PC-9 (cell line): Measurements from ENCODE around the gene CDC42EP1. TPM values are rescaled to one million over a fixed set of nuclear protein-coding genes. Genes with fewer than 3 reads are reported as not detected.
"Not testable (repeated sequence)": the region's sequence is repeated elsewhere in the genome, so short reads cannot be mapped to it uniquely, and the experiment has no call there.

Experiments used
- BruUV-seq: library from RNA; stranded (reverse); fragments of 400-500 nt; replicated peaks from 2 replicates; lab custom pipeline; 2021; lab: Mats Ljungman, UMichigan
- CTCF ChIA-PET: fragments of 300-600 bp; sonication (Branson Sonifier 250); formaldehyde crosslinking; loops from one replicate; lab custom pipeline; 2022; ENCODE audit warnings: antibody characterized with exemption; lab: Charles Lee
- POLR2A ChIA-PET: fragments of 300-600 bp; sonication (Branson Sonifier 250); formaldehyde crosslinking; loops from one replicate; lab custom pipeline; 2022; ENCODE audit warnings: antibody characterized with exemption; ENCODE audit not compliant: unreplicated experiment; lab: Charles Lee
- DNase-seq, 2 experiments: peaks; one replicate each; pipeline versions ENCODE4 v3.0.0 to v3.0.0-alpha.2; 2015 to 2022; ENCODE audit warnings: mixed read lengths in 1 of 2
- H2AFZ ChIP-seq: fragments of 200-600 bp; sonication (generic); 2 replicates; pipeline ENCODE4 v1.8.1; 2017; ENCODE audit warnings: antibody characterized with exemption
- H3F3A ChIP-seq: fragments of 200-600 bp; sonication (generic); 2 replicates; pipeline ENCODE4 v1.8.1; 2017; ENCODE audit warnings: antibody characterized with exemption, mild to moderate bottlenecking, low read depth; ENCODE audit not compliant: insufficient read depth
- H3K27ac ChIP-seq: fragments of 200-600 bp; sonication (generic); 2 replicates; pipeline ENCODE4 v1.6.1; 2016; ENCODE audit warnings: mixed run types
- H3K27me3 ChIP-seq: fragments of 200-600 bp; sonication (generic); 2 replicates; pipeline ENCODE4 v1.6.1; 2016; ENCODE audit warnings: low read depth, mixed run types; ENCODE audit not compliant: insufficient read depth
- H3K36me3 ChIP-seq: fragments of 200-600 bp; sonication (generic); 2 replicates; pipeline ENCODE4 v1.6.1; 2016; ENCODE audit warnings: low read depth, mixed run types
- H3K4me1 ChIP-seq: fragments of 200-600 bp; sonication (generic); replicated peaks from 2 replicates; pipeline ENCODE4 v1.6.1; 2016; ENCODE audit warnings: mixed run types; ENCODE audit not compliant: insufficient read depth
- H3K4me2 ChIP-seq: fragments of 200-600 bp; sonication (generic); 2 replicates; pipeline ENCODE4 v1.6.1; 2017; ENCODE audit warnings: mixed run types
- H3K4me3 ChIP-seq: fragments of 200-600 bp; sonication (generic); 2 replicates; pipeline ENCODE4 v1.6.1; 2016; ENCODE audit warnings: mixed run types
- H3K79me2 ChIP-seq: fragments of 200-600 bp; sonication (generic); 2 replicates; pipeline ENCODE4 v1.6.1; 2017; ENCODE audit warnings: low read depth, mixed run types
- H3K9me2 ChIP-seq: fragments of 200-600 bp; sonication (generic); 2 replicates; pipeline ENCODE4 v1.8.1; 2017; ENCODE audit warnings: mild to moderate bottlenecking; ENCODE audit not compliant: insufficient read depth
- H3K9me3 ChIP-seq: fragments of 200-600 bp; sonication (generic); 2 replicates; pipeline ENCODE4 v1.8.1; 2016; ENCODE audit warnings: low read depth; ENCODE audit not compliant: insufficient read depth
- H4K20me1 ChIP-seq: fragments of 200-600 bp; sonication (generic); 2 replicates; pipeline ENCODE4 v1.8.1; 2017; ENCODE audit not compliant: insufficient read depth
- EZH2 ChIP-seq: fragments of 200-600 bp; sonication (generic); IDR thresholded peaks from 2 replicates; pipeline ENCODE4 v1.8.0; 2017; ENCODE audit warnings: antibody characterized with exemption, low read depth
- intact Hi-C: fragments of 100-400 bp; cut with micrococcal nuclease; formaldehyde crosslinking; loops from one replicate; pipeline ENCODE4 v1.10.0; 2022; ENCODE audit not compliant: unreplicated experiment
- total RNA-seq: library from RNA; stranded (reverse); gene quantifications from 2 replicates; pipeline ENCODE4 v1.2.3, GENCODE V29; 2021
- TF ChIP-seq, protein P1 (sequence below): fragments of 200-600 bp; sonication (generic); conservative IDR thresholded peaks from 2 replicates; pipeline ENCODE4 v1.6.1; 2017; ENCODE audit warnings: mixed run types, antibody characterized with exemption, mild to moderate bottlenecking, moderate library complexity

The CDC42EP1 gene
- total RNA-seq, 1 experiment from 2014 or later = 94.0 TPM

DNA sequence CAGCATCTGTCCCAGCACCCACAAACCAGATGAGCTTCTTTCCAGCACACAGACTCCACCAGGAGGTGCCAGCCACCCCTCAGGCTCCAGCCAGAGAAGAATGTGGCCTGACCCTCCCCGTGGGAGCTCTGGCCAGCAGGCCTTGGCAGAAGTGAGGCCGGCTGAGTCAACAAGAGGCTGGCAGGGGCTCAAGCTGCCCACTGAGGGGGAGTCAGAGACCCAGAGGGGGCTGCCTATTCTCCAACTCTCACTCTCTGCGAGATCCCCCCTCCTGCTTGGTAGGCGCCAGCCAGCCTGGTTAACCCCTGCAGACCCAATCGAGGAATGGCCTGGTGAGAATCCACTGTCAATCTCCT lies 10.6 kb upstream of the CDC42EP1 start:
- no peak overlapping the region for H3K4me3 ChIP-seq
- no peak for TF ChIP-seq EZH2
- TF ChIP-seq, protein P1, sequence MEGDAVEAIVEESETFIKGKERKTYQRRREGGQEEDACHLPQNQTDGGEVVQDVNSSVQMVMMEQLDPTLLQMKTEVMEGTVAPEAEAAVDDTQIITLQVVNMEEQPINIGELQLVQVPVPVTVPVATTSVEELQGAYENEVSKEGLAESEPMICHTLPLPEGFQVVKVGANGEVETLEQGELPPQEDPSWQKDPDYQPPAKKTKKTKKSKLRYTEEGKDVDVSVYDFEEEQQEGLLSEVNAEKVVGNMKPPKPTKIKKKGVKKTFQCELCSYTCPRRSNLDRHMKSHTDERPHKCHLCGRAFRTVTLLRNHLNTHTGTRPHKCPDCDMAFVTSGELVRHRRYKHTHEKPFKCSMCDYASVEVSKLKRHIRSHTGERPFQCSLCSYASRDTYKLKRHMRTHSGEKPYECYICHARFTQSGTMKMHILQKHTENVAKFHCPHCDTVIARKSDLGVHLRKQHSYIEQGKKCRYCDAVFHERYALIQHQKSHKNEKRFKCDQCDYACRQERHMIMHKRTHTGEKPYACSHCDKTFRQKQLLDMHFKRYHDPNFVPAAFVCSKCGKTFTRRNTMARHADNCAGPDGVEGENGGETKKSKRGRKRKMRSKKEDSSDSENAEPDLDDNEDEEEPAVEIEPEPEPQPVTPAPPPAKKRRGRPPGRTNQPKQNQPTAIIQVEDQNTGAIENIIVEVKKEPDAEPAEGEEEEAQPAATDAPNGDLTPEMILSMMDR = peak; percentile 51
- ChIA-PET CTCF (interaction anchor here (0.5 to 1.8 kb wide), 8 partner anchors 10 to 59 kb away, joined by 3 to 27 read pairs (median 8); partner anchors contain the start of genes GGA1 and LGALS2), POLR2A (interaction anchor here (0.5 to 0.7 kb wide), 2 partner anchors 227 to 598 kb away, joined by 7 to 15 read pairs; no protein-coding TSS in a partner anchor)
- no peak overlapping the region for H3K4me2 ChIP-seq
- no peaks in the 10 kb centered on the region for H4K20me1 ChIP-seq
- no peaks in the 10 kb centered on the region for H3K9me3 ChIP-seq
- H2AFZ ChIP-seq = no peak overlapping the region
- peaks cover 42% of the 10 kb centered on the region for H3K4me1 ChIP-seq
- H3F3A ChIP-seq = peaks cover 38% of the 10 kb centered on the region; the same call in 1 of the 2 replicates
- H3K79me2 ChIP-seq = no peaks in the 10 kb centered on the region
- no peaks in the 10 kb centered on the region for H3K9me2 ChIP-seq
- DNase-seq = peak; percentile 66 to 75
- no TSS peak for BruUV-seq
- intact Hi-C loops = loop anchor here (5.0 to 10.0 kb wide), 5 partner anchors 125 to 365 kb away; partner anchors contain the start of genes ANKRD54, C1QTNF6, EIF3L and GCAT
- H3K36me3 ChIP-seq = no peaks in the 10 kb centered on the region
- no peaks in the 10 kb centered on the region for H3K27me3 ChIP-seq
- no peak overlapping the region for H3K27ac ChIP-seq

DNA sequence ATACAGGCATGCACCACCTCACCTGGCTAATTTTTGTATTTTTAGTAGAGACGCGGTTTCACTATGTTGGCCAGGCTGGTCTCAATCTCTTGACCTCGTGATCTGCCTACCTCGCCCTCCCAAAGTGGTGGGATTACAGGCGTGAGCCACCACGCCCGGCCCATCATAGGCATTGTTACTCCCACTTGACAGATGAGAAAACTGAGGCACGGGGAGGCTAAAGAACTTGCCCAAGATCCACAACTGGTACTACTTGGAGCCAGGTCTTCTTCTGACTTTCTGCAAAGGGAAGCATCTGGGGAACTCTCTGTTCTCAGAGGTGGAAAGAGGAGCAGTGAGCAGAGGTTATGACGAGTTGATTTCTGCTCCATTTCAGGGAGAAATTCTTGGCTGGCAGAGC lies 9.4 kb upstream of the CDC42EP1 start:
- H2AFZ ChIP-seq, H3K27me3 ChIP-seq, H3K4me2 ChIP-seq, H3K79me2 ChIP-seq, H3K27ac ChIP-seq, H3K9me2 ChIP-seq, H3K4me3 ChIP-seq, intact Hi-C loops, BruUV-seq, H3K9me3 ChIP-seq, H3K36me3 ChIP-seq, H4K20me1 ChIP-seq, DNase-seq: not testable (repeated sequence)
- ChIA-PET POLR2A (interaction anchor here (0.5 to 0.8 kb wide), 2 partner anchors 57 to 672 kb away, joined by 9 to 26 read pairs; no protein-coding TSS in a partner anchor), CTCF (interaction anchor here (0.7 to 1.8 kb wide), 2 partner anchors 12 to 79 kb away, joined by 3 to 27 read pairs; no protein-coding TSS in a partner anchor)
- Histone ChIP-seq H3F3A (peaks cover 38% of the 10 kb centered on the region; the same call in 1 of the 2 replicates), H3K4me1 (peaks cover 30% of the 10 kb centered on the region)

DNA sequence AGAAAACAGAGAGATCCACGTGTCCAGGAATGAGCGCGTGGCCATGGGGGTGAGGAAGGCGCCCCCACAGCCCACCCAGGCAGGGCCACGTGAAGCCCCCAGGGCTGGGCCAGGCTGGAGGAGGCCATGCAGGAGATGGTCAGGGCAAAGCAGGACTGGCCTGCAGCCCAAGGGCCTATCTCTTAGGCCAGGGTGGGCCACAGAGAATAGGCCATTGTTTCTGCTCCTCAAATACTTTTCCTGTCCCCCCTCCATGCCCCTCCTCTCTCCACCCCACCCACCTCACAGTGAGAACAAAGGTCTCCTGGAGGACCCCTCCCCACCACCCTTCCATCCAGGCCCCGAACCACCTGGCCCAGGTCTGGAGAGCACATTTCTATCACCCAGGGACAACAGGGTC lies 8.3 kb upstream of the CDC42EP1 start:
- H3K4me1 ChIP-seq = peaks cover 25% of the 10 kb centered on the region
- TF ChIP-seq EZH2 = no peak
- TF ChIP-seq, protein P1 = no peak
- no peaks in the 10 kb centered on the region for H3K9me3 ChIP-seq
- H3K27me3 ChIP-seq = no peaks in the 10 kb centered on the region
- BruUV-seq = no TSS peak
- H3K27ac ChIP-seq = no peak overlapping the region
- no peaks in the 10 kb centered on the region for H3K36me3 ChIP-seq
- no peak overlapping the region for H2AFZ ChIP-seq
- H3K4me3 ChIP-seq = no peak overlapping the region
- POLR2A ChIA-PET = interaction anchor here (0.6 kb wide), 2 partner anchors 10 to 437 kb away, joined by 3 to 4 read pairs; no protein-coding TSS in a partner anchor
- intact Hi-C loops = no loop called here
- no peaks in the 10 kb centered on the region for H3K9me2 ChIP-seq
- H3F3A ChIP-seq = peaks cover 28% of the 10 kb centered on the region; the same call in 1 of the 2 replicates
- no peaks in the 10 kb centered on the region for H3K79me2 ChIP-seq
- CTCF ChIA-PET = no interaction called here
- H4K20me1 ChIP-seq = no peaks in the 10 kb centered on the region
- DNase-seq = no peak
- no peak overlapping the region for H3K4me2 ChIP-seq
